Lung (tissue), 12 donors: Measurements from ENCODE around the gene CEP83. TPM values are rescaled to one million over a fixed set of nuclear protein-coding genes. Genes with fewer than 3 reads are reported as not detected.

ENCODE experiments used
- ATAC-seq: fragments of 200-7000 bp; cut with Tn5 transposase; one replicate; pipeline ENCODE4 v1.9.1; 2020; ENCODE audit warnings: moderate number of reproducible peaks; ENCODE audit not compliant: insufficient read depth, low FRiP score
- DNase-seq, 3 donors: peaks; one replicate each; pipeline ENCODE4 v3.0.0-alpha.2; 2013 to 2017
- H3K27ac ChIP-seq, 2 donors: one replicate each; pipeline ENCODE4 v1.5.1; 2013; ENCODE audit warnings: mild to moderate bottlenecking in 2 of 2, moderate library complexity in 2 of 2, control low read depth in 1 of 2, inconsistent platforms in 1 of 2, low read depth in 1 of 2, low read length in 1 of 2
- H3K27me3 ChIP-seq, 3 donors: one replicate each; pipeline ENCODE4 v1.5.1; 2013; ENCODE audit warnings: low read length in 2 of 3; ENCODE audit not compliant: control insufficient read depth in 3 of 3, insufficient read depth in 3 of 3
- H3K36me3 ChIP-seq, 4 donors: one replicate each; pipeline ENCODE4 v1.5.1; 2013; ENCODE audit warnings: low read length in 4 of 4, mild to moderate bottlenecking in 1 of 4, moderate library complexity in 1 of 4; ENCODE audit not compliant: control insufficient read depth in 4 of 4, insufficient read depth in 4 of 4
- H3K4me1 ChIP-seq, 5 donors: one replicate each; pipeline ENCODE4 v1.5.1; 2013; ENCODE audit warnings: low read length in 5 of 5, mild to moderate bottlenecking in 2 of 5, moderate library complexity in 1 of 5; ENCODE audit not compliant: control insufficient read depth in 5 of 5, insufficient read depth in 5 of 5
- H3K4me3 ChIP-seq: one replicate; pipeline ENCODE4 v1.5.1; 2013; ENCODE audit warnings: mild to moderate bottlenecking, control low read depth, moderate library complexity
- H3K9ac ChIP-seq, 2 donors: one replicate each; pipeline ENCODE4 v1.5.1; 2013; ENCODE audit warnings: low read length in 2 of 2, control low read depth in 1 of 2; ENCODE audit not compliant: insufficient read depth in 1 of 2
- H3K9me3 ChIP-seq, 4 donors: one replicate each; pipeline ENCODE4 v1.5.1; 2013; ENCODE audit warnings: low read length in 3 of 4, mild to moderate bottlenecking in 1 of 4, moderate library complexity in 1 of 4; ENCODE audit not compliant: control insufficient read depth in 4 of 4, insufficient read depth in 3 of 4
- CTCF ChIP-seq: IDR thresholded peaks from 2 replicates; pipeline ENCODE4 v1.5.1; 2012; ENCODE audit warnings: mild to moderate bottlenecking; ENCODE audit errors: control extremely low read depth, extremely low read depth
- WGBS, 2 donors: extraction: QIAGEN DNeasy Blood & Tissue Kit; methylation state at CpG; one replicate each; pipeline ENCODE4 v1.1.7; 2013; 5-methylcytosine and 5-hydroxymethylcytosine counted together
- polyA plus RNA-seq, 2 donors: library from polyadenylated mRNA; stranded (reverse); fragments of 200-250 nt; gene quantifications; one replicate each; pipeline ENCODE4 v1.2.1, GENCODE V29; 2013
- total RNA-seq, 2 donors: library from RNA; depleted of rRNA in 1 of 2; stranded (reverse); fragments of >200 nt in 1 of 2; gene quantifications; one replicate each; pipeline ENCODE4 v1.2.1, GENCODE V29; 2014 to 2021
- donor health status: control.
- donor health status: control.
- donor health status: Bipolar disorder and iron deficiency.
- donor health status: healthy.
- donor health status: DM: yes; HTN: yes; CAD: no.

Gene CEP83
- total and polyA plus RNA-seq, 4 donors, result 5.2 to 43.6 (median 20.1) TPM

- Histone ChIP-seq H3K27ac (no peak overlapping the region), H3K9me3 (no peaks in the 10 kb centered on the region), H3K4me1 (peaks cover 0 to 6% (median 0%) of the 10 kb centered on the region in 5 donors), H3K4me3 (no peak overlapping the region), H3K27me3 (no peaks in the 10 kb centered on the region), H3K9ac (no peak overlapping the region), H3K36me3 (peaks cover 0 to 25% (median 3%) of the 10 kb centered on the region in 4 donors)
- TF ChIP-seq CTCF, result no peak
- DNase-seq, result no peak
- WGBS, 2 donors, result 93 to 95% methylated on average over 1 of the region's 1 CpG
- ATAC-seq, result no peak
These were observed 159.8 kb downstream of the CEP83 start for GRCh38 chr12:94299846-94300245.

- no peak overlapping the region for H3K27ac ChIP-seq
- ATAC-seq, result no peak
These were observed 161.7 kb downstream of the CEP83 start for GRCh38 chr12:94297876-94298505.

GRCh38 chr12:94297096-94297699 is 162.5 kb downstream of the CEP83 start:
- Histone ChIP-seq H3K9ac (no peak overlapping the region), H3K9me3 (no peaks in the 10 kb centered on the region), H3K27ac (no peak overlapping the region), H3K4me1 (peaks cover 0 to 8% (median 0%) of the 10 kb centered on the region in 5 donors), H3K4me3 (no peak overlapping the region), H3K27me3 (no peaks in the 10 kb centered on the region), H3K36me3 (peaks cover 0 to 21% (median 3%) of the 10 kb centered on the region in 4 donors)
- TF ChIP-seq CTCF, result no peak
- DNase-seq (no peak), ATAC-seq (no peak)
- 93 to 94% methylated on average over 6 of the region's 6 CpGs for WGBS, 2 donors

More at GRCh38 chr12:94297876-94298505, 161.7 kb downstream of the CEP83 start:
- DNase-seq, result peak in 1 of 3 donors; percentile 6
- H3K36me3 ChIP-seq, result peaks cover 0 to 22% (median 3%) of the 10 kb centered on the region in 4 donors
- H3K9ac ChIP-seq, result no peak overlapping the region
- 98 to 99% methylated on average over 2 of the region's 2 CpGs for WGBS, 2 donors
- H3K9me3 ChIP-seq, result no peaks in the 10 kb centered on the region
- peaks cover 0 to 8% (median 0%) of the 10 kb centered on the region in 5 donors for H3K4me1 ChIP-seq
- TF ChIP-seq CTCF, result no peak
- no peaks in the 10 kb centered on the region for H3K27me3 ChIP-seq
- no peak overlapping the region for H3K4me3 ChIP-seq
